IPS DF 4.7 (cell line): ENCODE data around the gene SEC63.
"Not testable (repeated sequence)": the region's sequence is repeated elsewhere in the genome, so short reads cannot be mapped to it uniquely, and the experiment has no call there.

Experiments
- DNase-seq: peaks from one replicate; pipeline ENCODE4 v3.0.0-alpha.2; 2013; ENCODE audit warnings: low spot score; ENCODE audit errors: extremely low read depth

SEC63 gene

DNA sequence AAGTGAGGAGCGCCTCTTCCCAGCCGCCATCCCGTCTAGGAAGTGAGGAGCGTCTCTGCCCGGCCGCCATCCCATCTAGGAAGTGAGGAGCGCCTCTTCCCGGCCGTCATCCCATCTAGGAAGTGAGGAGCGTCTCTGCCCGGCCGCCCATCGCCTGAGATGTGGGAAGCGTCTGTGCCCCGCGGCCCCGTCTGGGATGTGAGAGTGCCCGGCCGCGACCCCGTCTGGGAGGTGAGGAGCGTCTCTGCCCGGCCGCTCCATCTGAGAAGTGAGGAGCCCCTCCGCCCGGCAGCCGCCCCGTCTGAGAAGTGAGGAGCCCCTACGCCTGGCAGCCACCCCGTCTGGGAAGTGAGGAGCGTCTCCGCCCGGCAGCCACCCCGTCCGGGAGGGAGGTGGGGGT lies 23.8 kb downstream of the SEC63 start:
- DNase-seq = not testable (repeated sequence)

DNA sequence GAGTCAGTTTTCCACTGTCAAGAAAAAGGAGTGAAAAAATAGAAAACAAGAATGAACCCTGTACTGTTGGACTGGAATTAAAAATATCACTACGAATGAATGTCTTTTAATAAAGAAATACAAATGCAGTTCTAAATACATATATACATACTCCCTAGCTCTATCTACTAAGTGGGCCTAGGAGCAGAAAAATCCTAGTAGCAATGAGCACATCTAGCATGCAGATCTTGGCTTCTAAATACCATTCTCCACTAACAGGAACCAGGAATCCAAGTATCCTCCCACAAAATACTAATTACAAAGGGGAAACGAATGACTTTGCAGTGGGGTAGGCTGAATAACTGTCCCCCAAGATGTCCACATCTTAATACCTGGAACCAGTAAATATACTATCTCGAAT lies 25.4 kb downstream of the SEC63 start:
- DNase-seq = no peak

DNA sequence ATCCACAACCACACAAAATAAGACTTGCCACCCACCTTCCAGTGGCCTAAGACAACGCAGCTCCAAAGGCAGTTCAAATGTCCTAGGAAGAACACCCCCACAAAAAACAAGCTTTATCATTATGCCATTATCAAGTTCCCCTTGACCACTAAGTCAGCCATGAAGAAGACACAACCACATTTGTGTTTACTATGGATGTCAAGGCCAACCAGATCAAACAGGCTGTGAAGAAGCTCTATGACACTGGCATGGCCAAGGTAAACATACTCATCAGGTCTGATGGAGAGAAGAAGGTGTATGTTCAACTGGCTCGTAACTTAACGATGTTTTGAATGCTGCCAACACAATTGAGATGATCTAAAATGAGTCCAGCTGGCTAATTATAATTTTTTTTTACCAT lies 26.1 kb downstream of the SEC63 start:
- DNase-seq = no peak

DNA sequence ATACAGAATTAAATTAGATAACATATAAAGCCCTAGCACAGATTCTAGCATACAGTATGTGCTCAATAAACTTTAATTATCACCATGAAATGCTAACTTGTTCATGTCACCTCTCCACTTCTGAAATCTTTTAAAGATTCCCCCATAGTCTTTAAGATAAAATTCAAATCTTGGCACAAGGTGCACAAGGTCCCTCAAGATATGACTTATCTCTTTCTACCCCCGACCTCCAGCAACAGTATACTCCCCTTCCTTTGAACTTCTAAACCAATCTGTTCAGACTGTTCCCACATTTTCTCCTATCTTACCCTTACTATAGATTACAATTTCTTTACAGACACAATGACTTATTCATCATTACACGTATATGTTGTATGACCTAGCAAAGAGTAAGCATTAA lies 29.0 kb downstream of the SEC63 start:
- no peak for DNase-seq

DNA sequence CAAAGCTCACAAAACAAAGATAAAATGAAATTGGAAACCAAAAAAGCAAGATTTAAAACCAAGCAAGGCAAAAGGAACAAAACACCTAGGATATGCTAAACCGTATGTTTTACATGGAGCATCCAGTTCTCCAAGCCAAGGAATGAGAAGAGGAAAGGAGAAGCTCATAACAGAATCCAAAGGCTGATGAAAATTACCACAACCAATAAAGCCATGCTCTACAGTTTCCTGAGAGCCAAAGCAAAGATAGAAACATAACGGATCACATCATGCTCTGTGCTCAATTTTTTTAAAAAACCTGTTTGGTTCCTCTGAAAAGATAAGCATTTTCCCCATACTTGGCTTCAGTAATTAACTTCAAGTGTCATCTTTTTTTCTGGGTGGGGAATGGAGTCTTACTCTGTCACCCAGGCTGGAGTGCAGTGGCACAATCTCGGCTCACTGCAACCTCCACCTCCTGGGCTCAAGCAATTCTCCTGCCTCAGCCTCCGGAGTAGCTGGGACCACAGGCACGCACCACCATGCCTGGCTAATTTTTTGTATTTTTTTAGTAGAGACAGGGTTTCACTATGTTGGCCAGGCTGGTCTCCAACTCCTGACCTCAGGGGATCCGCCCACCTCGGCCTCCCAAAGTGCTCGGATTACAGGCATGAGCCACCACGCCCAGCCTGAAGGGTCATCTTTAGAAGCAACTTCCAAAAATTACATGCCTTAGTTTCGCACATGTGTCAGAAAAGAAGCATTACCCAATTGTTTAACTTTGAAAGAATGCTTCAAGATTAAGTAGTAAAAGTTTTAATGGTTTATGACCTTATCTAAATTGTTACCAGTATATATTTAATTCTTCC lies 31.1 kb downstream of the SEC63 start:
- DNase-seq = not testable (repeated sequence)

DNA sequence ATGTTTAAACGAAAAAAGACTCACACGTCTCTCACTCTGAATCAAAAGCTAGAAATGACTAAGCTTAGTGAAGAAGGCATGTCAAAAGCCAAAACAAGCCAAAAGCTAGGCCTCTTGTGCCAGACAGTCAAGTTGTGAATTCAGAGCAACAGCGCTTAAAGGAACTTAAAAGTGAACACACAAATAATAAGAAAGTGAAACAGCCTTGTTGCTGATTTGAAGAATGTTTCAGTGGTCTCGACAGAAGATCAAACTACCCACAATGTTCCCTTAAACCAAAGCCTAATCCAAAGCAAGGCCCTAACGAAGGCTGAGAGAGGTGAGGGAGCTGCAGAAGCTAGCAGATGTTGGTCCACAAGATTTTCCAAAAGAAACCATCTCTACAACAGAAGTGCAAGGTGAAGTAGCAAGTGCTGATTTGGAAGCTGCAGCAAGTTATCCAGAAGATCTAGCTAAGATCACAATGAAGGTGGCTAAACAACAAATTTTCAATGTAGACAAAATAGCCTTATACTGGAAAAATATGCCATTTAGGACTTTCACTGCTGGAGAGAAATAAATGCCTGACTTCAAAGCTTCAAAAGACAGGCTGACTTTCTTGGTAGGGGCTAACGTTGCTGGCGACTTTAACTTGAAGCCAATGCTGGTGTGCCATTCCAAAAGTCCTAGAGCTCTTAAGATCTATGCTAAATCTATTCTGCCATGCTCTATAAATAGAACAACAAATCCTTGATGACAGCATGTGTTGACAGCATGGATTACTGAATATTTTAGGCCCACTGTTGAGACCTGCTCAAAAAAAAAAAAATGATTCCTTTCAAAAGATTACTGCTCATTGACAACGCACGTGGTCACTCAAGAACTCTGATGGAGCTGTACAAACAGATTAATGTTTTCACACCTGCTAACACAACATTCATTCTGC lies 40.3 kb downstream of the SEC63 start:
- DNase-seq = peak; percentile 56

DNA sequence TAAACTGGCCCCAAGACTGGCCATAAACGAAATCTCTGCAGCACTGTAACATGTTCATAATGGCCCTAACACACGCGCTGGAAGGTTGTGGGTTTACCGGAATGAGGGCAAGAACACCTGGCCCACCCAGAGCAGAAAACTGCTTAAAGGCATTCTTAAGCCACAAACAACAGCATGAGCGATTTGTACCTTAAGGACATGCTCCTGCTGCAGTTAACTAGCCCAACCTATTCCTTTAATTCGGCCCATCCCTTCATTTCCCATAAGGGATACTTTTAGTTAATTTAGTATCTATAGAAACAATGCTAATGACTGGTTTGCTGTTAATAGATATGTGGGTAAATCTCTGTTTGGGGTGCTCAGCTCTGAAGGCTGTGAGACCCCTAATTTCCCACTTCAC lies 41.0 kb downstream of the SEC63 start:
- not testable (repeated sequence) for DNase-seq

DNA sequence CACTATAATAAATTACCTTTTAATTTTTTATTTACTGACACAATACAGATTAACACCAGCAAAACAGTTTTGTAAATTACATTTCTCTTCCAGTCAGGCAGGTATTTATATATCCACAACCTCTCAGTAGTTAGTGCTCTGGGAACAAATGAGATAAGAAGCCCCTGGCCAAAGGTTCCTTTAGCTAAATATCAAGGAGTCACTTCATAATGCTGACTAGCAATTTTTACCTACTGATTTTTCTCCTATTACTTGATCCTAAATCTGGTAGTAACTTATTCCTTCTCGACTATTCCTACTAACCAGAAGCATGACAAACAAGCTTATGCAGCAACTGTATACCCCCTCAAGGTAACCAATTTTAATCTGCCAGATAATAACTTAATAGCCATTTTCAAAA lies 46.3 kb downstream of the SEC63 start:
- no peak for DNase-seq

DNA sequence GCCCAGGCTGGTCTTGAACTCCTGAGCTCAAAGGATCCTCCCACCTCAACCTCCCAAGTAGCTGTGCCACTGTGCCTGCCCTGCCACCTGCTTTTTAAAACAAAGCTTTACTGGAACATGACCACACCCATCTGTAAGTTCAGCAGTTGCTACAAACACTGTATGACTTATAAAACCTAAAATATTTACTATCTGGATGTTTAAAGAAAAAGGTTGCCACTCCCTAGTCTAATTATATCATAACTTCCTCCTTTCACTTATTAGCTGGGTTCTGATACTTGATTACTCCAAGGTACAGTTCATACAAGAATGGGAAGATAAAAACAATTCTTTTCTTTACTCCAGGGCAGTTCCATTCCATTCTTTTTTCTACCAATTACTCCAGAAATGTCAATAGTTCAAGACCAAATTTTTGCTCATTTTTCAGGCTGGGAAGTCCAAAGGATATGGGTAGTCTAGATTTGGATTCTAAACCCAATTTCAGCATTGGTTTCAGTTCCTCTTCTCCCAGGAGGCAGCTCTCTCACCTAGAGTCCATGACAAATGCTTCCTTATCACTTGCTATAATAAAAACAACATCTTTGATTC lies 63.1 kb downstream of the SEC63 start:
- no peak for DNase-seq

DNA sequence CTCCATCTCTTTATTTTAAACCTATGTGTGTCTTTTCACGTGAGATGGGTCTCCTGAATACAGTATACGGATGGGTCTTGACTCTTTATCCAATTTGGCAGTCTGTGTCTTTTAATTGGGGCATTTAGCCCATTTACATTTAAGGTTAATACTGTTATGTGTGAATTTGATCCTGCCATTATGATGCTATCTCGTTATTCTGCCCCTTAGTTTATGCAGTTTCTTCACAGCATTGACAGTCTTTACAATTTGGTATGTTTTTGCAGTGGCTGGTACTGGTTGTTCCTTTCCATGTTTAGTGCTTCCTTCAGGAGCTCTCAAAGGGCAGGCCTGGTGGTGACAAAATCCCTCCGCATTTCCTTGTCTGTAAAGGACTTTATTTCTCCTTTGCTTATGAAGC lies 67.6 kb downstream of the SEC63 start:
- DNase-seq = not testable (repeated sequence)

DNA sequence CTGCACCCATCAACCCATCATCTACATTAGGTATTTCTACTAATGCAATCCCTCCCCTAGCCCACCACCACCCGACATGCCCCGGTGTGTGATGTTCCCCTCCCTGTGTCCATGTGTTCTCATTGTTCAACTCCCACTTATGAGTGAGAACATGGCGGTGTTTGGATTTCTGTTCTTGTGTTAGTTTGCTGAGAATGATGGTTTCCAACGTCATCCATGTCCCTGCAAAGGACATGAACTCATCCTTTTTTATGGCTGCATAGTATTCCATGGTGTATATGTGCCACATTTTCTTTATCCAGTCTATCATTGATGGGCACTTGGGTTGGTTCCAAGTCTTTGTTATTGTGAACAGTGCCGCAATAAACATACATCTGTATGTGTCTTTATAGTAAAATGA lies 72.1 kb downstream of the SEC63 start:
- DNase-seq = not testable (repeated sequence)

DNA sequence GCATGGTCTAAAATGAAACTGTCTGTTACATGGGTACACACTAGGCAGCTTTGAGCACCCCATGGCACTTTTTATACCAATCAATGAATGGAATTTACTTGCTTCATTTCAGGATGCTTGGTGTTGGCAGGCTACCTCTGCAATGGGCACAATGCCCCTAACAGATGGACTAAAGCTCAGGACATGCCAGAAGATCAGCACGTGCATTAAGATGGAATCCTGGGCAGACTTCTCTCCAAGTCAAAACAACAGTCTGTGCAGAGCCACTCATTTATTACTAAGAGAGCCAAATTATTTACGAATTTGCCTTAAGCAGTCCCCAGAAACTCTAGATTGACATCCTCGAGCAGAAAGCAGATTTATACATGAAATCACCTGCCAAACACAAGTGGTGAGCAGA lies 78.1 kb downstream of the SEC63 start:
- DNase-seq = no peak

DNA sequence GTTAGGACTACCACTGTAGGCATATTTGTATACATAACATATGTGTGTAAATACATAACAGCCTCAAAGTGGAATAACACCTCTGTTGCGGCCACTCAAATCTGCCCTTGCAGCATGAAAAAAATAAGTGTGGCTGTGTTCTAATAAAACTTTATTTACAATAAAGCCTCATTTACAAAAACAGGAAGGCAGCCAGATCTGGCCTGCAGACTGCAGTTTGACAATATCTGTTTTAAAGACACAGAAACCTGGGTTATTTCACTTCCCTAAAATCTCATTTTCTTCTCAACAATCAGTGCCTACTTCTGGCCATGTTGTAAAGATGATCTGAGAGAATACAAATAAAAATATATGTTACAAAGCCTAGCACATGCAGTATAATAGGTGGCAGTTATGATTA lies 80.0 kb downstream of the SEC63 start:
- no peak for DNase-seq

DNA sequence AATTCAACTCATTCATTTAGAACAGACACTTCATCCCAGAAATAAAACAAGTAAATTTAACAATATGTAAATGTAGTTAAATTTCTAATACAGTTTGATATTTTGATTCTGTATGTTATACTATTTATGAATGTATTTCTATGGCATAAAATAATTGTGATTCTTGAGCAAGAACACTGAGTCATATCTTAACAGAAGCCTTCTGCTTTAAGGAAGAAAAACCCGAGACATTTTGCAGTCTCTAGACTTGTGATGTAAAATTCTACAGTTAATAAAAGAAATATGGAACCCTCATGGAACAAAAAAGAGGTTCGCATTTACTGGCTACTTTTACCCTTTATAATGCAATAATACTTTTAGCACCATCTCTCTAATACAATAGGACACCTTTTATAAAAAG lies 86.0 kb downstream of the SEC63 start:
- no peak for DNase-seq

DNA sequence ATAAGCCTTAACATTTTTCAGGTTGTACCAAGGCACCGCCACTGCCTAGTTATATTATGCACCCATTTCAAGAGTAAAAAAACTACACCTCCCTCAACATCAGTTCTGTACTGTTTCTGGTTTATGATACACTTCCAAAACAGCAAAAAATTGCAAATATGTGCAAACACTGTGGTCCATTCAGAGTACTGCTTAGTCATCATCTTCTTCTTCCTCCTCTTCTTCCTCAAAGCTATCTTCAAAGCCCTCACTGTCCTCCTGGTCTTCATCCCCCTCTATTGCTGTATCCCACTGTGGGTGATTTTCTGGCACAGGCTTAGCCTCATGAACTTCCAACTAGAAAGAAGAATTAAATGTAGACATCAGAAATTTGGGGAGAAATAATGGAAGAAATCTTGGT lies 86.5 kb downstream of the SEC63 start:
- DNase-seq = not testable (repeated sequence)

DNA sequence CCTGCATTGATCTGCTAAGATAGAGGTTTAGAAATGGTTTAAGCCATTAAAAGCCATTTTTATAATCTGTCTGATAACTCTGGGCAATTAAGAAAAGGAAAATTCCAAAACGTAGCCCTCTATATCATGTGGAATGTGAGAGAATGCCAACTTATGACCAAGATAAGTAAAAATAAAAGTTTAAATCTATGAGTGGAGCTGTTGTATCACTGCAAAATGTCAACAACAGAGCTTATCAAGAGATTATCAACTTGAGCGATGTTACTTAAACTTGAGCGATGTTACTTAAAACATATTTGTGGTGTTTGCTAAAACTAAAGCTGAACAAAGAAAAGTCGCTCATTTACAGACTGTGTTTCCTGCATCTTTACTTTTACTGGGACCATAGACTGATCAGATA lies 87.0 kb downstream of the SEC63 start:
- DNase-seq = no peak

DNA sequence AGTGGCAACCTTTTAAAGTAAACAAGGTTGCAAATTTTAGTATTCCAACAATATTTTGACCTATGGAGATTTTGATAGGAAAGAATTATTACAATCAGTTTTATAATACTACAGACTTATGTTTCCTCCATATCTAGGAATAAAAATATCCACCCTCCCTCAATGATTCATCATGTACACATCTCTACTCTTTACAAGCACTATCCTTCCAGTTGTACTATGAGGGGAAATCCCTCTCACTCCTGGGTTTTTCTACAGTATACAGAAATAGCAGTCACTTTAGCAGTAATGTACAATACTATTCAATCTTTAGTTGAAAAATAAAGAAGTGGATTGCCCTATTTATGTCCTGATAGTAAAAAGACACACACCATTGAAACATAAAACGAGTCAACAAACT lies 87.6 kb downstream of the SEC63 start:
- DNase-seq = no peak

DNA sequence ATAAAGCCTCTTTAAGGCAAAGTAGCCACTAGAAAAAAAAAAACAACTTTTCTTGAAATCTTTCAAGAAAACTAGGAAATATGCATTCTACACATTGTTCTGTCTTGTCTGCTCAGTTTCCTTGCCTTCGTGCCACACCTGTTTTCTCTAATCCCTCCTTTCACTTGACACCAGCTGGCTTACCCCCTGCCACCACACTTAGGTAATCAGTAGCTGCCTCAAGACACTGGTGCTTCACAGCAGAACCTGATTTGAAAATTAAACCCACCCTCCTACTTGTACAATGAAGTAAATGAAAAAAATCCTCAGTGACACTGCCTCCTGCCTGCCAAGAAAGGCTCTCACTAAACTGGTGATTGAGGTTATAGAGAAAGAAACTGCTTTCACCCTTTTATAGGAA lies 88.1 kb downstream of the SEC63 start:
- DNase-seq = no peak

DNA sequence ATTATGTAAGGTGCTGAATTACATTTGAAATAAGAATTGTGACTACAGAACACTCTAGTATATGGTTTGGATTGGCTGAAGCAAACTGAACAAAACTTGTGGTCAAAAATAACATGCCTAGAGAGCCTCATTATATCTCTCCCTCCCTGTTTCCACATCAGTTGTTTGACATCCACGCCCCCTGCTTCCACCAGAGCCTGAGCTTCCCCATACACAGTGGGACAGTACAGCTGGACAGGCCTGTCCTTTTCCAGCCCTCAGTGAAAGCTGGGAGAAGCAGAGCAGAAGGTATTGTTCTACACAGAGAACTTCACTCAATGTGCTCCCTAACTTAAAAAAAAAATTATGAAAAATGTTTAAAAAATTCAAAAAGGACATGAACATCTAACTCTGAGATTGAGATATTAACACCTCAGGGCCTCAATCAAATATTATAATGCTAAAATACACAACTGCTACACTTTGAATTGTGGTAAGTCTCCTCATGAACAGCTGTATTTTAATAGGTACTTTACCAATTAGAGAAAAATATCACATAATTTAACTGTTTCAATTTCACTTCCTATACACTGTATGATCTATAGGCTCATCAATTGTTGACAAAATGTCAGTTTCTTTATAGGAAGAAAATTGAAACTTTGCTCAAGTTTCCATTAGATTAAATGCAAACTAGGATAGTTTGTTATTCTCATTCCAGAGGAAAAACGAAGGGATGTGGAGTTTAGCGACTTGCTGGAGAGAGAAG lies 89.0 kb downstream of the SEC63 start:
- no peak for DNase-seq

DNA sequence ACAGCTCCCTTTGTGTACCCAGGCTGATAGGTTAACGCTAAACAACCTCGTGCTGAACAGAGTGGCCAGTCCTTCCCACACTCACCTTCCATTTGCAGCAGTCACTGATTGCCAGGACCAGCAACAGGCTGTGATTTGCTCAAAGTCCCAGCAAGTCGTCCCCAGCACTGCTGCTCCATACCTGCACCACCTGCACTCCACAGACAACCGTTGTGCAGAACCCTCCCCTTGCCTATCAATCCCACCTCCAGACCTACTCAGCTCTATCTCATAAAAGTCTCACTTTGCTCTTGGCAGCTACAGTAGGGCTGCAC lies 90.7 kb downstream of the SEC63 start:
- no peak for DNase-seq

DNA sequence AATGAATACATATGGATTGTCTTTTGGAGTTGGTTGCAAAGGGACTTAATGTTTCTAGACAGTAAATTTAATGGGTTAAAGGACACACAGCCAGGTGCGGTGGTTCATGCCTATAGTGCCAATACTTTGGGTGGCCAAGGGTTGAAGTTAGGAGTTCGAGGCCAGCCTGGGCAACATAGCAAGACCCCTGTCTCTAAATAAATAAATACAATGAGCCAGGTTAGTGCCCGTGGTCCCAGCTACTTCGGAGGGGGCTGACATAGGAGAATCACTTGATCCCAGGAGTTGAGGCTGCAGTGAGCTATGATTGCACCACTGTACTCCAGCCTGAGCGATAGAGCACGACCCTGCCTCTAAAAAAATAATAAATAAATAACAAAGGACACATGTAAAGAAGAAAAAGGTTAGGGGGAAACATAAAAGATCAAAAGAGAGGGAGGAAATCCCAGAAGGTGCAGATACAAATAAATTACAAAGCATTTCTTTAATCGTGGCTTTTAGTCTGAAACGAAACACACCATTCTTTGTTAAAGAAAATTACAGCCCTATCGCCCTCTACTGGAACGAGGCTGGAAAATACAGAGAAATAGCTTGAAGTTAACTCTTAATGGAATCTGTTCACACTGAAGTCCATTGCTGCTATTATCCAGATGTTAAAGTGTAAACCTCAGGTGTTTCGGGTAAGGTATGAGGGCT lies 91.3 kb downstream of the SEC63 start:
- DNase-seq = no peak
